Activated naive CD4-positive, alpha-beta T cell treated with anti-CD3 and anti-CD28 coated beads, Interleukin-2, amount 50 U/mL, for 24 hours (primary cell): Measurements from ENCODE around the gene PFDN2.

ENCODE experiments used
- H3K27ac Mint-ChIP-seq: one replicate; pipeline ENCODE4 v1.8.0; 2021; ENCODE audit warnings: mild to moderate bottlenecking, mixed read lengths
- H3K27me3 Mint-ChIP-seq: one replicate; pipeline ENCODE4 v1.8.0; 2021; ENCODE audit warnings: mixed read lengths
- H3K36me3 Mint-ChIP-seq: one replicate; pipeline ENCODE4 v1.8.0; 2021; ENCODE audit warnings: mixed read lengths
- H3K4me1 Mint-ChIP-seq: one replicate; pipeline ENCODE4 v1.8.0; 2021; ENCODE audit warnings: mixed read lengths
- H3K4me3 Mint-ChIP-seq: one replicate; pipeline ENCODE4 v1.8.0; 2021; ENCODE audit warnings: mild to moderate bottlenecking, mixed read lengths
- H3K9me3 Mint-ChIP-seq: one replicate; pipeline ENCODE4 v1.8.0; 2021; ENCODE audit warnings: mixed read lengths

PFDN2 gene

GRCh38 chr1:161153682-161154337 lies 36.0 kb upstream of the PFDN2 start, which contains the start of gene UFC1:
UFC1 (plus strand) TSS chr1:161153978; CDS start chr1:161153998, 20 bp downstream.
- peak within 1 kb of the TSS; percentile 100 for H3K27ac Mint-ChIP-seq
- H3K4me3 Mint-ChIP-seq: peak within 1 kb of the TSS; percentile 96
- peaks cover 8% of the 10 kb centered on the region for H3K36me3 Mint-ChIP-seq
- no peaks in the 10 kb centered on the region for H3K27me3 Mint-ChIP-seq
- H3K9me3 Mint-ChIP-seq: no peaks in the 10 kb centered on the region
- peaks cover 22% of the 10 kb centered on the region for H3K4me1 Mint-ChIP-seq

GRCh38 chr1:161153176-161153575 lies 35.3 kb upstream of the PFDN2 start:
- H3K9me3 Mint-ChIP-seq: no peaks in the 10 kb centered on the region
- peak overlapping the region; percentile 76 for H3K27ac Mint-ChIP-seq
- H3K27me3 Mint-ChIP-seq: no peaks in the 10 kb centered on the region
- peaks cover 8% of the 10 kb centered on the region for H3K36me3 Mint-ChIP-seq
- peak overlapping the region; percentile 96 for H3K4me3 Mint-ChIP-seq
- peaks cover 19% of the 10 kb centered on the region for H3K4me1 Mint-ChIP-seq

- no peak overlapping the region for H3K27ac Mint-ChIP-seq
- no peak overlapping the region for H3K4me3 Mint-ChIP-seq
Observed at GRCh38 chr1:161145832-161146231, 28.0 kb upstream of the PFDN2 start.

GRCh38 chr1:161140755-161141400 lies 23.0 kb upstream of the PFDN2 start:
- Mint-ChIP-seq H3K27ac (no peak overlapping the region), H3K9me3 (no peaks in the 10 kb centered on the region), H3K4me3 (no peak overlapping the region), H3K27me3 (no peaks in the 10 kb centered on the region), H3K36me3 (no peaks in the 10 kb centered on the region), H3K4me1 (peaks cover 8% of the 10 kb centered on the region)

More at GRCh38 chr1:161145832-161146231, 28.0 kb upstream of the PFDN2 start:
- H3K4me1 Mint-ChIP-seq: no peaks in the 10 kb centered on the region
- H3K36me3 Mint-ChIP-seq: no peaks in the 10 kb centered on the region
- no peaks in the 10 kb centered on the region for H3K27me3 Mint-ChIP-seq
- H3K9me3 Mint-ChIP-seq: no peaks in the 10 kb centered on the region

GRCh38 chr1:161139766-161140165 lies 21.9 kb upstream of the PFDN2 start:
- Mint-ChIP-seq H3K27me3 (no peaks in the 10 kb centered on the region), H3K4me3 (no peak overlapping the region), H3K9me3 (no peaks in the 10 kb centered on the region), H3K27ac (no peak overlapping the region), H3K36me3 (no peaks in the 10 kb centered on the region), H3K4me1 (peaks cover 13% of the 10 kb centered on the region)

GRCh38 chr1:161138431-161138830 lies 20.6 kb upstream of the PFDN2 start:
- Mint-ChIP-seq H3K9me3 (no peaks in the 10 kb centered on the region), H3K4me1 (peaks cover 13% of the 10 kb centered on the region), H3K36me3 (no peaks in the 10 kb centered on the region), H3K4me3 (no peak overlapping the region), H3K27me3 (no peaks in the 10 kb centered on the region), H3K27ac (peak overlapping the region; percentile 76)

- Mint-ChIP-seq H3K4me1 (peaks cover 13% of the 10 kb centered on the region), H3K4me3 (no peak overlapping the region), H3K36me3 (no peaks in the 10 kb centered on the region), H3K9me3 (no peaks in the 10 kb centered on the region), H3K27me3 (no peaks in the 10 kb centered on the region), H3K27ac (no peak overlapping the region)
Observed at GRCh38 chr1:161137881-161138280, 20.0 kb upstream of the PFDN2 start.

GRCh38 chr1:161133220-161133740 lies 15.4 kb upstream of the PFDN2 start:
- Mint-ChIP-seq H3K4me3 (no peak overlapping the region), H3K27me3 (no peaks in the 10 kb centered on the region), H3K4me1 (peaks cover 46% of the 10 kb centered on the region), H3K9me3 (no peaks in the 10 kb centered on the region), H3K36me3 (peaks cover 12% of the 10 kb centered on the region), H3K27ac (no peak overlapping the region)

- Mint-ChIP-seq H3K4me3 (no peak within 1 kb of the TSS), H3K27ac (peak within 1 kb of the TSS; percentile 97), H3K27me3 (no peaks in the 10 kb centered on the region), H3K4me1 (peaks cover 52% of the 10 kb centered on the region), H3K9me3 (no peaks in the 10 kb centered on the region), H3K36me3 (peaks cover 15% of the 10 kb centered on the region)
Observed at GRCh38 chr1:161132410-161133219, 14.8 kb upstream of the PFDN2 start, which contains the start of gene DEDD. DEDD (minus strand) TSS chr1:161132667; CDS start chr1:161124462, 8,205 bp downstream.

- Mint-ChIP-seq H3K4me3 (no peak overlapping the region), H3K9me3 (no peaks in the 10 kb centered on the region), H3K27me3 (no peaks in the 10 kb centered on the region), H3K36me3 (peaks cover 21% of the 10 kb centered on the region), H3K4me1 (peaks cover 60% of the 10 kb centered on the region), H3K27ac (peak overlapping the region; percentile 97)
Observed at GRCh38 chr1:161131523-161132409, 13.9 kb upstream of the PFDN2 start.

- peaks cover 28% of the 10 kb centered on the region for H3K36me3 Mint-ChIP-seq
- H3K9me3 Mint-ChIP-seq: no peaks in the 10 kb centered on the region
- peaks cover 65% of the 10 kb centered on the region for H3K4me1 Mint-ChIP-seq
- peak overlapping the region; percentile 15 for H3K27ac Mint-ChIP-seq
- no peak overlapping the region for H3K4me3 Mint-ChIP-seq
- H3K27me3 Mint-ChIP-seq: no peaks in the 10 kb centered on the region
Observed at GRCh38 chr1:161130266-161130665, 12.4 kb upstream of the PFDN2 start.

- H3K27ac Mint-ChIP-seq: peak overlapping the region; percentile 25
- no peaks in the 10 kb centered on the region for H3K27me3 Mint-ChIP-seq
- no peaks in the 10 kb centered on the region for H3K9me3 Mint-ChIP-seq
- H3K4me3 Mint-ChIP-seq: no peak overlapping the region
- H3K4me1 Mint-ChIP-seq: peaks cover 61% of the 10 kb centered on the region
- H3K36me3 Mint-ChIP-seq: peaks cover 31% of the 10 kb centered on the region
Observed at GRCh38 chr1:161128591-161129420, 11.0 kb upstream of the PFDN2 start.

GRCh38 chr1:161127649-161128048 lies 9.8 kb upstream of the PFDN2 start:
- peaks cover 33% of the 10 kb centered on the region for H3K36me3 Mint-ChIP-seq
- no peaks in the 10 kb centered on the region for H3K9me3 Mint-ChIP-seq
- H3K27ac Mint-ChIP-seq: peak overlapping the region; percentile 74
- peaks cover 61% of the 10 kb centered on the region for H3K4me1 Mint-ChIP-seq
- H3K27me3 Mint-ChIP-seq: no peaks in the 10 kb centered on the region
- H3K4me3 Mint-ChIP-seq: no peak overlapping the region

GRCh38 chr1:161122967-161123366 lies 5.1 kb upstream of the PFDN2 start:
- H3K4me1 Mint-ChIP-seq: peaks cover 51% of the 10 kb centered on the region
- peaks cover 21% of the 10 kb centered on the region for H3K36me3 Mint-ChIP-seq
- H3K27ac Mint-ChIP-seq: peak overlapping the region; percentile 52
- no peaks in the 10 kb centered on the region for H3K27me3 Mint-ChIP-seq
- H3K9me3 Mint-ChIP-seq: no peaks in the 10 kb centered on the region
- H3K4me3 Mint-ChIP-seq: no peak overlapping the region
